Peyer's patch (tissue), 4 donors: ENCODE measurements around the gene SLC16A4.
"Not testable (repeated sequence)": the region's sequence is repeated elsewhere in the genome, so short reads cannot be mapped to it uniquely, and the experiment has no call there.

Source experiments
- POLR2A ChIP-seq, 2 donors: fragments of 450-650 bp; IDR thresholded peaks; one replicate each; pipeline ENCODE4 v1.5.1; 2017; ENCODE audit warnings: antibody characterized with exemption in 2 of 2, mild to moderate bottlenecking in 2 of 2, moderate library complexity in 2 of 2
- TF ChIP-seq, protein P1 (sequence below), 6 experiments: fragments of 450-650 bp in 4 of 6; fragments of 200-600 bp in 2 of 6; sonication (generic) in 1 of 6; IDR thresholded peaks; one replicate each; pipeline ENCODE4 v1.5.1; 2017 to 2019; ENCODE audit warnings: antibody characterized with exemption in 6 of 6, mild to moderate bottlenecking in 3 of 6, moderate library complexity in 1 of 6

GRCh38 chr1:110439873-110440272, 49.0 kb upstream of the SLC16A4 start:
- TF ChIP-seq, protein P1, sequence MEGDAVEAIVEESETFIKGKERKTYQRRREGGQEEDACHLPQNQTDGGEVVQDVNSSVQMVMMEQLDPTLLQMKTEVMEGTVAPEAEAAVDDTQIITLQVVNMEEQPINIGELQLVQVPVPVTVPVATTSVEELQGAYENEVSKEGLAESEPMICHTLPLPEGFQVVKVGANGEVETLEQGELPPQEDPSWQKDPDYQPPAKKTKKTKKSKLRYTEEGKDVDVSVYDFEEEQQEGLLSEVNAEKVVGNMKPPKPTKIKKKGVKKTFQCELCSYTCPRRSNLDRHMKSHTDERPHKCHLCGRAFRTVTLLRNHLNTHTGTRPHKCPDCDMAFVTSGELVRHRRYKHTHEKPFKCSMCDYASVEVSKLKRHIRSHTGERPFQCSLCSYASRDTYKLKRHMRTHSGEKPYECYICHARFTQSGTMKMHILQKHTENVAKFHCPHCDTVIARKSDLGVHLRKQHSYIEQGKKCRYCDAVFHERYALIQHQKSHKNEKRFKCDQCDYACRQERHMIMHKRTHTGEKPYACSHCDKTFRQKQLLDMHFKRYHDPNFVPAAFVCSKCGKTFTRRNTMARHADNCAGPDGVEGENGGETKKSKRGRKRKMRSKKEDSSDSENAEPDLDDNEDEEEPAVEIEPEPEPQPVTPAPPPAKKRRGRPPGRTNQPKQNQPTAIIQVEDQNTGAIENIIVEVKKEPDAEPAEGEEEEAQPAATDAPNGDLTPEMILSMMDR (IDR thresholded peaks at IDR 0.05) = not testable (repeated sequence)
- TF ChIP-seq POLR2A (IDR thresholded peaks at IDR 0.05) = not testable (repeated sequence)
